ENCODE measurements around the gene TBC1D22A.

DNA sequence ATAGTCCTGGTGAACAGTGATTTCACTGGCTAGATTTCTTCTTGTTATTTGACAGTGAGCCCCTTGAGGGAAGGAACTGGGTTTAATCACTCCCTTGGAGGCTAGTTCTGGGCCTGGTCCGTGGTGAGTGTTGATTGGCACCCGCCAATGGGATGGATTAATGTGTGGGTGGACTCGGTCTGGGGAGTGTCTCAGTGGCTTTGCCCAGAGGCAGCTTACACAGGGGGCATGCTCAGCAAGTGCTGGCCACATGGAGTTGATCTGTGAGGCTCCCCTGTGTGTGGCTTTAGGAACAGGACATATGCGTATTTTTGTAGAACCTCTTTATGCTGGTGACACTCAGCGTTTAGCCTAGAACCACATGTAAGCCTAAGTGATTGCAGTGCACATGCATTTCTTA is 106.9 kb downstream of the TBC1D22A start:
- TF ChIP-seq, protein P1, sequence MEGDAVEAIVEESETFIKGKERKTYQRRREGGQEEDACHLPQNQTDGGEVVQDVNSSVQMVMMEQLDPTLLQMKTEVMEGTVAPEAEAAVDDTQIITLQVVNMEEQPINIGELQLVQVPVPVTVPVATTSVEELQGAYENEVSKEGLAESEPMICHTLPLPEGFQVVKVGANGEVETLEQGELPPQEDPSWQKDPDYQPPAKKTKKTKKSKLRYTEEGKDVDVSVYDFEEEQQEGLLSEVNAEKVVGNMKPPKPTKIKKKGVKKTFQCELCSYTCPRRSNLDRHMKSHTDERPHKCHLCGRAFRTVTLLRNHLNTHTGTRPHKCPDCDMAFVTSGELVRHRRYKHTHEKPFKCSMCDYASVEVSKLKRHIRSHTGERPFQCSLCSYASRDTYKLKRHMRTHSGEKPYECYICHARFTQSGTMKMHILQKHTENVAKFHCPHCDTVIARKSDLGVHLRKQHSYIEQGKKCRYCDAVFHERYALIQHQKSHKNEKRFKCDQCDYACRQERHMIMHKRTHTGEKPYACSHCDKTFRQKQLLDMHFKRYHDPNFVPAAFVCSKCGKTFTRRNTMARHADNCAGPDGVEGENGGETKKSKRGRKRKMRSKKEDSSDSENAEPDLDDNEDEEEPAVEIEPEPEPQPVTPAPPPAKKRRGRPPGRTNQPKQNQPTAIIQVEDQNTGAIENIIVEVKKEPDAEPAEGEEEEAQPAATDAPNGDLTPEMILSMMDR (IDR thresholded peaks at IDR 0.05), result no peak
- TF ChIP-seq POLR2A (IDR thresholded peaks at IDR 0.05), result no peak
